DOHH2 (cell line): ENCODE results near the gene AFF1.
A peak's percentile ranks its signal among the peaks of the same experiment; 100 is the strongest.

Experiments used
- H3F3A ChIP-seq: fragments of 200-600 bp; sonication (generic), shearing (Covaris generic); 2 replicates; pipeline ENCODE4 v1.6.0; 2016; ENCODE audit warnings: antibody characterized with exemption, mild to moderate bottlenecking; ENCODE audit not compliant: control insufficient read depth, insufficient read depth
- H3K27ac ChIP-seq: fragments of 200-600 bp; sonication (generic); 2 replicates; pipeline ENCODE4 v1.5.1; 2014; ENCODE audit warnings: low read depth, mild to moderate bottlenecking, low read length, moderate library complexity
- H3K27me3 ChIP-seq: fragments of 200-600 bp; sonication (generic); 2 replicates; pipeline ENCODE4 v1.6.1; 2014; ENCODE audit warnings: mild to moderate bottlenecking, low read length, mixed read lengths; ENCODE audit not compliant: control insufficient read depth
- H3K36me3 ChIP-seq: fragments of 200-600 bp; sonication (generic); 2 replicates; pipeline ENCODE4 v1.6.1; 2014; ENCODE audit warnings: mild to moderate bottlenecking, low read length, moderate library complexity, mixed read lengths; ENCODE audit not compliant: control insufficient read depth
- H3K4me1 ChIP-seq: fragments of 200-600 bp; sonication (generic); 2 replicates; pipeline ENCODE4 v1.6.1; 2014; ENCODE audit warnings: mild to moderate bottlenecking, low read length, mixed read lengths; ENCODE audit not compliant: control insufficient read depth
- H3K4me2 ChIP-seq: fragments of 200-600 bp; sonication (generic); 2 replicates; pipeline ENCODE4 v1.6.0; 2014; ENCODE audit warnings: mild to moderate bottlenecking, low read length, moderate library complexity
- H3K4me3 ChIP-seq: fragments of 200-600 bp; sonication (generic); 2 replicates; pipeline ENCODE4 v1.5.1; 2014; ENCODE audit warnings: mild to moderate bottlenecking, low read length, mixed read lengths
- H3K79me2 ChIP-seq: fragments of 200-600 bp; sonication (generic); 2 replicates; pipeline ENCODE4 v1.6.1; 2014; ENCODE audit warnings: mild to moderate bottlenecking, low read length, mixed read lengths; ENCODE audit not compliant: control insufficient read depth
- H3K9me2 ChIP-seq: fragments of 200-600 bp; sonication (generic); replicated peaks from 2 replicates; pipeline ENCODE4 v1.6.1; 2014; ENCODE audit warnings: mild to moderate bottlenecking, low read length, mixed read lengths; ENCODE audit not compliant: control insufficient read depth
- H3K9me3 ChIP-seq: fragments of 200-600 bp; sonication (generic); 2 replicates; pipeline ENCODE4 v1.6.1; 2014; ENCODE audit warnings: antibody characterized with exemption, low read length, mixed read lengths; ENCODE audit not compliant: control insufficient read depth, insufficient read depth
- H4K20me1 ChIP-seq: fragments of 200-600 bp; sonication (generic); 2 replicates; pipeline ENCODE4 v1.6.0; 2014; ENCODE audit warnings: low read depth, mild to moderate bottlenecking, antibody characterized with exemption, low read length, moderate library complexity; ENCODE audit not compliant: control insufficient read depth, insufficient read depth
- EZH2phosphoT487 ChIP-seq: fragments of 200-600 bp; sonication (generic); IDR thresholded peaks from 2 replicates; pipeline ENCODE4 v1.6.1; 2017; ENCODE audit warnings: borderline replicate concordance, mild to moderate bottlenecking, antibody characterized with exemption, low read length, moderate library complexity, mixed read lengths
- TF ChIP-seq, protein P1 (sequence below): fragments of 200-600 bp; sonication (generic); IDR thresholded peaks from one replicate; pipeline ENCODE4 v1.5.1; 2014; ENCODE audit warnings: antibody characterized with exemption, mild to moderate bottlenecking, low read depth, low read length; ENCODE audit not compliant: poor library complexity, severe bottlenecking

AFF1 gene

GRCh38 chr4:87074121-87074488 is 139.3 kb downstream of the AFF1 start:
- Histone ChIP-seq H3K9me2 (no peaks in the 10 kb centered on the region), H4K20me1 (no peaks in the 10 kb centered on the region), H3F3A (peaks cover 18% of the 10 kb centered on the region), H3K27me3 (no peaks in the 10 kb centered on the region), H3K36me3 (no peaks in the 10 kb centered on the region), H3K4me1 (peaks cover 42% of the 10 kb centered on the region), H3K79me2 (no peaks in the 10 kb centered on the region), H3K4me2 (peak overlapping the region; percentile 81), H3K4me3 (peak overlapping the region; percentile 71), H3K9me3 (no peaks in the 10 kb centered on the region), H3K27ac (peak overlapping the region; percentile 88)
- TF ChIP-seq, protein P1, sequence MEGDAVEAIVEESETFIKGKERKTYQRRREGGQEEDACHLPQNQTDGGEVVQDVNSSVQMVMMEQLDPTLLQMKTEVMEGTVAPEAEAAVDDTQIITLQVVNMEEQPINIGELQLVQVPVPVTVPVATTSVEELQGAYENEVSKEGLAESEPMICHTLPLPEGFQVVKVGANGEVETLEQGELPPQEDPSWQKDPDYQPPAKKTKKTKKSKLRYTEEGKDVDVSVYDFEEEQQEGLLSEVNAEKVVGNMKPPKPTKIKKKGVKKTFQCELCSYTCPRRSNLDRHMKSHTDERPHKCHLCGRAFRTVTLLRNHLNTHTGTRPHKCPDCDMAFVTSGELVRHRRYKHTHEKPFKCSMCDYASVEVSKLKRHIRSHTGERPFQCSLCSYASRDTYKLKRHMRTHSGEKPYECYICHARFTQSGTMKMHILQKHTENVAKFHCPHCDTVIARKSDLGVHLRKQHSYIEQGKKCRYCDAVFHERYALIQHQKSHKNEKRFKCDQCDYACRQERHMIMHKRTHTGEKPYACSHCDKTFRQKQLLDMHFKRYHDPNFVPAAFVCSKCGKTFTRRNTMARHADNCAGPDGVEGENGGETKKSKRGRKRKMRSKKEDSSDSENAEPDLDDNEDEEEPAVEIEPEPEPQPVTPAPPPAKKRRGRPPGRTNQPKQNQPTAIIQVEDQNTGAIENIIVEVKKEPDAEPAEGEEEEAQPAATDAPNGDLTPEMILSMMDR, result no peak
- no peak for TF ChIP-seq EZH2phosphoT487

- H3K4me3 ChIP-seq, result no peak overlapping the region
- TF ChIP-seq, protein P1, result no peak
- no peak for TF ChIP-seq EZH2phosphoT487
- no peaks in the 10 kb centered on the region for H3K36me3 ChIP-seq
- no peaks in the 10 kb centered on the region for H3K27me3 ChIP-seq
- no peaks in the 10 kb centered on the region for H3K79me2 ChIP-seq
- H4K20me1 ChIP-seq, result no peaks in the 10 kb centered on the region
- peaks cover 38% of the 10 kb centered on the region for H3K4me1 ChIP-seq
- H3K4me2 ChIP-seq, result no peak overlapping the region
- no peaks in the 10 kb centered on the region for H3K9me2 ChIP-seq
- no peaks in the 10 kb centered on the region for H3K9me3 ChIP-seq
- H3F3A ChIP-seq, result peaks cover 15% of the 10 kb centered on the region
- H3K27ac ChIP-seq, result no peak overlapping the region
Observed at GRCh38 chr4:87075876-87076275, 141.1 kb downstream of the AFF1 start.

- Histone ChIP-seq H3K79me2 (no peaks in the 10 kb centered on the region), H3K4me1 (peaks cover 34% of the 10 kb centered on the region)
Observed at GRCh38 chr4:87076690-87077358, 142.0 kb downstream of the AFF1 start.

More at GRCh38 chr4:87076690-87077358, 142.0 kb downstream of the AFF1 start:
- Histone ChIP-seq H3K4me3 (no peak overlapping the region), H3K9me3 (no peaks in the 10 kb centered on the region), H4K20me1 (no peaks in the 10 kb centered on the region), H3K4me2 (no peak overlapping the region), H3F3A (peaks cover 15% of the 10 kb centered on the region), H3K36me3 (no peaks in the 10 kb centered on the region), H3K27me3 (no peaks in the 10 kb centered on the region), H3K9me2 (no peaks in the 10 kb centered on the region), H3K27ac (no peak overlapping the region)
- no peak for TF ChIP-seq EZH2phosphoT487
- TF ChIP-seq, protein P1, result no peak
